ENCODE results near the gene ANXA9. TPM values are rescaled to one million over a fixed set of nuclear protein-coding genes. Genes with fewer than 3 reads are reported as not detected.

The ANXA9 gene
- total RNA-seq, 1 experiment from 2014 or later = 1.2 TPM

GRCh38 chr1:150997126-150997872 is 15.2 kb downstream of the ANXA9 start:
- no peaks in the 10 kb centered on the region for H3K9me3 ChIP-seq (ENCODE audit: control insufficient read depth, insufficient read depth, low read depth, low read length)
- intact Hi-C loops (cut with micrococcal nuclease; ENCODE audit: unreplicated experiment) = no loop called here
- peaks cover 5% of the 10 kb centered on the region; the same call in 1 of the 2 replicates for H3K4me1 ChIP-seq (ENCODE audit: control insufficient read depth, insufficient read depth, low read length)
- no peaks in the 10 kb centered on the region for H3K36me3 ChIP-seq (ENCODE audit: control insufficient read depth, insufficient read depth, low read length)
- TF ChIP-seq TCF7L2 (IDR thresholded peaks at IDR 0.05; ENCODE audit: low read depth, low read length) = no peak
- no peak for TF ChIP-seq CTCF (IDR thresholded peaks at IDR 0.05)
- TF ChIP-seq POLR2AphosphoS5 (IDR thresholded peaks at IDR 0.05; ENCODE audit: low read depth, low read length) = no peak
- ChIA-PET CTCF (interaction anchor here (1.1 to 1.8 kb wide), 4 partner anchors 8 to 39 kb away, joined by 4 to 8 read pairs (median 5); no protein-coding TSS in a partner anchor), POLR2A (no interaction called here)
- BruUV-seq (replicated peaks) = no TSS peak
- DNase-seq (ENCODE audit: low read depth, low spot score) (no peak), ATAC-seq (no peak)
- no peak overlapping the region for H3K27ac ChIP-seq (ENCODE audit: low read length)
- in situ Hi-C loops (cut with HindIII; ENCODE audit: low pct_unique_long_range_greater_than_20kb, low sequenced_read_pairs) = no loop called here
- H3K27me3 ChIP-seq (ENCODE audit: control insufficient read depth, insufficient read depth, low read length) = no peaks in the 10 kb centered on the region
- H3K4me3 ChIP-seq (ENCODE audit: low read depth in 2 of 2, low read length in 2 of 2) = no peak overlapping the region

GRCh38 chr1:150997949-150998348 is 15.9 kb downstream of the ANXA9 start:
- no TSS peak for BruUV-seq (replicated peaks)
- intact Hi-C loops (cut with micrococcal nuclease; ENCODE audit: unreplicated experiment) = no loop called here
- TF ChIP-seq TCF7L2 (IDR thresholded peaks at IDR 0.05; ENCODE audit: low read depth, low read length) = no peak
- TF ChIP-seq CTCF (IDR thresholded peaks at IDR 0.05) = no peak
- TF ChIP-seq POLR2AphosphoS5 (IDR thresholded peaks at IDR 0.05; ENCODE audit: low read depth, low read length) = no peak
- no peak for TF ChIP-seq SIN3A (IDR thresholded peaks at IDR 0.05; ENCODE audit: borderline replicate concordance, insufficient read depth, low read depth, low read length)
- TF ChIP-seq REST (IDR thresholded peaks at IDR 0.05; ENCODE audit: insufficient read depth in 1 of 2, low read depth in 2 of 2, low read length in 1 of 2) = no peak
- Histone ChIP-seq H3K9me3 (ENCODE audit: control insufficient read depth, insufficient read depth, low read depth, low read length) (no peaks in the 10 kb centered on the region), H3K27me3 (ENCODE audit: control insufficient read depth, insufficient read depth, low read length) (no peaks in the 10 kb centered on the region), H3K36me3 (ENCODE audit: control insufficient read depth, insufficient read depth, low read length) (no peaks in the 10 kb centered on the region), H3K4me3 (ENCODE audit: low read depth in 2 of 2, low read length in 2 of 2) (no peak overlapping the region), H3K27ac (ENCODE audit: low read length) (no peak overlapping the region), H3K4me1 (ENCODE audit: control insufficient read depth, insufficient read depth, low read length) (peaks cover 5% of the 10 kb centered on the region; the same call in 1 of the 2 replicates)
- in situ Hi-C loops (cut with HindIII; ENCODE audit: low pct_unique_long_range_greater_than_20kb, low sequenced_read_pairs) = no loop called here
- no peak for DNase-seq (ENCODE audit: low read depth, low spot score)
- ATAC-seq = no peak
- POLR2A ChIA-PET = no interaction called here
- CTCF ChIA-PET = no interaction called here

Data from Panc1 (cell line).